Measurements from ENCODE around the gene ZNF629. TPM values are rescaled to one million over a fixed set of nuclear protein-coding genes. Genes with fewer than 3 reads are reported as not detected.

ZNF629 gene
- total and polyA plus RNA-seq, 7 donors, result 1.5 to 15.9 (median 7.8) TPM

DNA sequence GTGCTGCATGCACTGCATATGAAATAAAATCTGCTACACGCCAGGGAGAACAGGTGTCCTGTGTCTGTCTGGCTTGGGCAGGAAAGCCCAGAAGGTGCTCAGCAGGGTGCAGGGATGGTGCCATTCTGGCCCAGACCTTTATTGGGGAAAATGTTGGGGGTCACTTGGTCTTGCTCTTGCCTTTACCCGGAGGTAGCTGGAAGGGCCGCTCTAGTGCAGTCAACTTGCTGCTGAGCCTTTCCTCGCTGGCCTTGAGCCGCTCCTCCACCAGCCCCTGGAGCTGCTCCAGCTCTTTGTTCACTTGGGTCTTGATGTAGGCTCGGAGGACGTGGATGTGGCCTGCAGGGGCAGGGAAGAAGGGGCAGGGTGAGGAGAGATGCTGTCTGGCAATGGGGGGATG, 29.7 kb downstream of the ZNF629 start:
- Histone ChIP-seq H3K9me3 (no peaks in the 10 kb centered on the region), H3K27me3 (ENCODE audit: insufficient read depth in 3 of 3, low read length in 2 of 3) (no peaks in the 10 kb centered on the region), H3K4me1 (peaks cover 10% of the 10 kb centered on the region), H3K27ac (no peak overlapping the region), H3K4me3 (no peak overlapping the region), H3K36me3 (ENCODE audit: insufficient read depth in 1 of 2, low read depth in 1 of 2) (peaks cover 0 to 65% of the 10 kb centered on the region in 2 donors)
- TF ChIP-seq, protein P1, sequence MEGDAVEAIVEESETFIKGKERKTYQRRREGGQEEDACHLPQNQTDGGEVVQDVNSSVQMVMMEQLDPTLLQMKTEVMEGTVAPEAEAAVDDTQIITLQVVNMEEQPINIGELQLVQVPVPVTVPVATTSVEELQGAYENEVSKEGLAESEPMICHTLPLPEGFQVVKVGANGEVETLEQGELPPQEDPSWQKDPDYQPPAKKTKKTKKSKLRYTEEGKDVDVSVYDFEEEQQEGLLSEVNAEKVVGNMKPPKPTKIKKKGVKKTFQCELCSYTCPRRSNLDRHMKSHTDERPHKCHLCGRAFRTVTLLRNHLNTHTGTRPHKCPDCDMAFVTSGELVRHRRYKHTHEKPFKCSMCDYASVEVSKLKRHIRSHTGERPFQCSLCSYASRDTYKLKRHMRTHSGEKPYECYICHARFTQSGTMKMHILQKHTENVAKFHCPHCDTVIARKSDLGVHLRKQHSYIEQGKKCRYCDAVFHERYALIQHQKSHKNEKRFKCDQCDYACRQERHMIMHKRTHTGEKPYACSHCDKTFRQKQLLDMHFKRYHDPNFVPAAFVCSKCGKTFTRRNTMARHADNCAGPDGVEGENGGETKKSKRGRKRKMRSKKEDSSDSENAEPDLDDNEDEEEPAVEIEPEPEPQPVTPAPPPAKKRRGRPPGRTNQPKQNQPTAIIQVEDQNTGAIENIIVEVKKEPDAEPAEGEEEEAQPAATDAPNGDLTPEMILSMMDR (IDR thresholded peaks at IDR 0.05), result no peak
- WGBS, 3 donors, result 73 to 81% (median 74%) methylated on average over 7 of the region's 7 CpGs
- intact Hi-C loops (cut with DNase I), result no loop called here
- DNase-seq (no peak), ATAC-seq (no peak)

DNA sequence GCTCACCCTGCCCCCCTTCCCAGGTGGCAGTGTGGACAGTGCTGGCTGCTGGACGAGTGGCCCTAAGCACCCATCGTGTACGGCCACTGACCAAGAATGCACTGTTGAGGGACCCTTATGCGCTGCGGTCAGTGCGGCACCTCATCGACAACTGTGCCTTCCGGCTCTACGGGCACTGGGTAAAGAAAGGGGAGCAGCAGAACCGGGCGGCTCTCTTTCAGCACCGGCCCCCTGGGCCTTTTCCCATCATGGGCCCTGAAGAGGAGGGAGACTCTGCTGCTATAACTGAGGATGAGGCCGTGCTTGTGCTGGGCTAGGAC, 30.3 kb downstream of the ZNF629 start:
- no peak for DNase-seq
- peaks cover 10% of the 10 kb centered on the region for H3K4me1 ChIP-seq
- intact Hi-C loops (cut with DNase I), result no loop called here
- TF ChIP-seq, protein P1 (IDR thresholded peaks at IDR 0.05), result no peak
- ATAC-seq, result no peak
- H3K4me3 ChIP-seq, result no peak overlapping the region
- WGBS, 3 donors, result 91 to 93% (median 92%) methylated on average over 13 of the region's 13 CpGs
- no peaks in the 10 kb centered on the region for H3K27me3 ChIP-seq (ENCODE audit: insufficient read depth in 3 of 3, low read length in 2 of 3)
- H3K36me3 ChIP-seq (ENCODE audit: insufficient read depth in 1 of 2, low read depth in 1 of 2), result peaks cover 0 to 70% of the 10 kb centered on the region in 2 donors
- no peaks in the 10 kb centered on the region for H3K9me3 ChIP-seq
- H3K27ac ChIP-seq, result no peak overlapping the region

DNA sequence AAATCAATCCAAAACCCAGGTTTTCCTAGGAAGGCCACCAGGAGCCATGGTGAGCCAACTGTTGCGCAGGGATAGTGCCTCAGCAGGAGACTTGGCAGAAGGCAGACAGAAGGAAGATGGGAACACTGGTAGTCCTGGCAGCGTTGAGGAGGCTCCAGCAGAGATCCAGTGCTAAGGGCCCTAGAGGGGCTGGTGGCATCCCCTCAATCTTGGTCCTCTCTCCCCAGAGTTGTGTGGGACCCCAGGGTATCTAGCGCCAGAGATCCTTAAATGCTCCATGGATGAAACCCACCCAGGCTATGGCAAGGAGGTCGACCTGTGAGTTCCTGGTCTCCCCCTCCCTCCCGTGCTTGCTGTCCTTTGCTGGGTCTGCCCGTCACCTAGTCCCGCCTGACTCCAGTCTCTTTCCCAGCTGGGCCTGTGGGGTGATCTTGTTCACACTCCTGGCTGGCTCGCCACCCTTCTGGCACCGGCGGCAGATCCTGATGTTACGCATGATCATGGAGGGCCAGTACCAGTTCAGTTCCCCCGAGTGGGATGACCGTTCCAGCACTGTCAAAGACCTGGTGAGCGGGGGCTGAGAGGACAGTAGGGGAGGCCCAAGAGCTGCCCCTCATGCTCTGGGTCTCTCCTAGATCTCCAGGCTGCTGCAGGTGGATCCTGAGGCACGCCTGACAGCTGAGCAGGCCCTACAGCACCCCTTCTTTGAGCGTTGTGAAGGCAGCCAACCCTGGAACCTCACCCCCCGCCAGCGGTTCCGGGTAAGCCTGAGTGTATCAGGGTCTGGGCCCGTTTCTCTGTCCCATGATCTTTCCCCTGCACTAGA, 30.8 kb downstream of the ZNF629 start:
- WGBS, 3 donors, result 83 to 89% (median 85%) methylated on average over 20 of the region's 20 CpGs
- H3K4me1 ChIP-seq, result peaks cover 5% of the 10 kb centered on the region
- no peak for ATAC-seq
- no peaks in the 10 kb centered on the region for H3K27me3 ChIP-seq (ENCODE audit: insufficient read depth in 3 of 3, low read length in 2 of 3)
- H3K36me3 ChIP-seq (ENCODE audit: insufficient read depth in 1 of 2, low read depth in 1 of 2), result peaks cover 0 to 76% of the 10 kb centered on the region in 2 donors
- intact Hi-C loops (cut with DNase I), result no loop called here
- no peaks in the 10 kb centered on the region for H3K9me3 ChIP-seq
- TF ChIP-seq, protein P1 (IDR thresholded peaks at IDR 0.05), result no peak
- no peak overlapping the region for H3K27ac ChIP-seq
- no peak for DNase-seq
- H3K4me3 ChIP-seq, result no peak overlapping the region

DNA sequence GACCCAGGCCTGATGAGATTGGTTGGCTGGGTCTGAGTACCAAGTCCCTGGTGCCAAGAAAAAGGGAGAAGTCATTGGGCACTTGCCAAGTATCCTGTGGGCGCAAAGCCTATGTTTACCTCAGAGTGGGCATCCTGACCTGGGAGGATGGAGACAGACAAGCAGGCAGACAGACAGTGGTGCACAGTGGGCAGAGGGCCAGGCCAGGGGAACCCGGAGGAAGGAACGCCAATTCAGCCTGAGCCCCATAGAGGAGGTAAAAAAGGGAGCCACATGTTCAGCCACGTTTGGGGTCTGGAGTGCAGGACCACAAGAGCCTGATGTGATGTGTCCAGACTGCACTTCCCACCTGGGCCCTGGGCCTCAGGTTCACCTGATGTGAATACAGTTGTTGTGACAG, 33.4 kb downstream of the ZNF629 start:
- 63 to 83% (median 74%) methylated on average over 4 of the region's 4 CpGs for WGBS, 3 donors
- DNase-seq, result no peak
- intact Hi-C loops (cut with DNase I), result no loop called here

More for the DNA sequence above, 33.4 kb downstream of the ZNF629 start:
- Histone ChIP-seq H3K4me1 (no peaks in the 10 kb centered on the region), H3K4me3 (no peak overlapping the region), H3K9me3 (no peaks in the 10 kb centered on the region), H3K27ac (no peak overlapping the region), H3K27me3 (ENCODE audit: insufficient read depth in 3 of 3, low read length in 2 of 3) (no peaks in the 10 kb centered on the region), H3K36me3 (ENCODE audit: insufficient read depth in 1 of 2, low read depth in 1 of 2) (peaks cover 0 to 76% of the 10 kb centered on the region in 2 donors)
- TF ChIP-seq, protein P1 (IDR thresholded peaks at IDR 0.05), result no peak
- no peak for ATAC-seq
